Muscle of back (tissue), 11 donors: Measurements from ENCODE around the gene MFSD11. TPM values are rescaled to one million over a fixed set of nuclear protein-coding genes. Genes with fewer than 3 reads are reported as not detected.
"Not testable (repeated sequence)": the region's sequence is repeated elsewhere in the genome, so short reads cannot be mapped to it uniquely, and the experiment has no call there.

Source experiments
- DNase-seq, 3 donors: peaks; one replicate each; pipeline versions ENCODE4 v3.0.0 to v3.0.0-alpha.2; 2013
- polyA plus RNA-seq, 10 donors: library from polyadenylated mRNA; unstranded; fragments of 120-200 nt; gene quantifications; one replicate each; pipeline ENCODE4 v1.2.1, GENCODE V29; 2013; ENCODE audit not compliant: insufficient read length in 10 of 10

Gene MFSD11
- polyA plus RNA-seq, 10 donors = 29.0 to 48.4 (median 35.9) TPM

GRCh38 chr17:76745785-76746184 is 7.9 kb downstream of the MFSD11 start:
- not testable (repeated sequence) for DNase-seq

- no peak for DNase-seq
Observed at GRCh38 chr17:76747716-76748363, 9.9 kb downstream of the MFSD11 start.

DNA sequence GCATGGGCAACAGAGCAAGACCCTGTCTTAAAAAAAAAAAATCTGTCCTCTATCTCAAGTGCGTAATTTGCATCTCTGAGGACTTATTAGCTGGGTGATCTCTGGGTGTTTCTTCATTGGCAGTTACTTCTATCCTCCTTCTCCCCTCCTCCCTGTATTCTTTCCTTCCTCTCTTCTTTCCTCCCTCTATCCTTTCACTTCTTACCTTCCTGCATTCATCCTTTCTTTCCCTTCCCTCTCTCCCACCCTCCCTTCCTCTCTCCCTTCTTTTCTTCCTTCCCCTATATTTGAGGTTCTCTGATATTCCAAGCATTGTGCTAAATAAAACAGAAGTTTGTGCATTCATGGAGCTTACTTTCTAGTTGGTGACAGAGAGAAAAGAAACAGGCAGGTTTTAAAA is 10.7 kb downstream of the MFSD11 start:
- no peak for DNase-seq

DNA sequence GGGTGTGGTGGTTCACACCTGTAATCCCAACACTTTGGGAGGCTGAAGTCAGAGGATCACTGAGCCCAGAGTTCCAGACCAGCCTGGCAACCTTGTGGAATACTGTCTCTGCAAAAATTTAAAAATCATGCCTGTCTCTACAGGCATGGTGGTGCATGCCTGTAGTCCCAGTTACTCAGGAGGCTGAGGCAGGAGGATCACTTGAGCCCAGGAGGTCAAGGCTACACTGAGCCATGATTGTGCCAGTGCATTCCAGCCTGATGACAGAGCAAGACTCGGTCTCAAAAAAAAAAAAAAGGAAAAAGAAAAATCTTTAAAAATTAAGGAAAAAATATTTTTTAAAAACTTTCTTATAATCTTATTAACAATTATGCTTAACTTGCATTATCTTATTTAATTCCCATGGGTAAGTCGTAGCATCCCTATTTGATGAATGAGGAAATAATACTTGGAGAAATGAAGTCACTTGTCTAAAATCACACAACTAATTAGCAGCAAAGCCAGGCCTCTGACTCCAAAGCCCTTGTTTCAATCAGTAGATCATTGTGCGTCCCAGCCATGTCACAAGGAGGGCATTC is 13.6 kb downstream of the MFSD11 start:
- DNase-seq = no peak

GRCh38 chr17:76752006-76752405 is 14.1 kb downstream of the MFSD11 start:
- no peak for DNase-seq

GRCh38 chr17:76753061-76753961 is 15.4 kb downstream of the MFSD11 start:
- no peak for DNase-seq

- DNase-seq = no peak
Observed at GRCh38 chr17:76755285-76755684, 17.4 kb downstream of the MFSD11 start.

GRCh38 chr17:76757256-76757655 is 19.3 kb downstream of the MFSD11 start:
- DNase-seq = no peak

DNA sequence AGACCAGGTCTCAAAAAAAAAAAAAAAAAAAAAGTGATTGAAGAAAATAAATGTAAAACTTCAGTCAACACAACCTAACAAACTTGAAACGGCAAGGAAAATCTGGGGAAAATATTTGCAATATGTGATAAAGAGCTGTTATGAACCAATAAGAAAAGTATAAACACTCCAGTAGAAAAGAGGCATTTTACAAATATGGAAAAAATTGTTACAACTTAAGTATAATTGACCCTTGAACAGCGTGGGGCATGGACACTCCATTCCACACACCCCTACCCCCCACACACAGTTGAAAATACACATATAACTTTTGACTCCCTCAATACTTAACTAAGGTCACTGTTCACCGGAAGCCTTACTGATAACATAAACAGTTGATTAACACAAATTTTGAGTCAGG is 20.7 kb downstream of the MFSD11 start:
- no peak for DNase-seq

DNA sequence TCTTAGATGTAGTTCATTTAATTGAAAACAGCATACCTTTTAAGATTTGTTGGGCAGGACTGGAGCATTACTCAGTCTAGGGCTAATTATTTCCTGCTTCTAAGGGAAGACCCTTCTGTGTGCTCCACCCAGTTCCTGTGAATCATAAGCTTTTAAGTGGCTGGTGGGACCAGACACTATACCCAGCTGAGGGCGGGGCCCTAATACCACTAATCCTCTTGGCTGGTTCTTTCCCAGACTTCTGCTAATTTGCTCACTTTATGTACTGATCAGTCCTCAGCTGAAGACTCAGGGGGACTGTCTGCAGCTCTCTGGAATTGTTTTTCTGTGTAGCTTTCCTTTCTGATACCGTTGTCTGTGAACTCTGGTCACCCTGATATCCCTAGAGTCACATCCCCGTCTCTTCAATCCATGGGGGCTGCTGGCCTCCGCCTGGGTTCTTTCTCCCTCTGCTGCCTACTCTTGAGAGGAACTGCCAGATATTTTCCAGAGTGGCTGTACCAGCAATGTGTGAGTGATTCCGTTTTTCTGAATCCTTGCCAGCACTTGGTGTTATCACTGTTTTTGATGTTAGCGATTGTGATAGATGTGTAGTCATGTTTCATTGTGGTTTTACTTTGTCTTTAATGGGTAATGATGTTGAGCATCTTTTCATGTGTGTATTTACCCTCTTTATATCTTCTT is 35.1 kb downstream of the MFSD11 start:
- peak in 2 of 3 donors; percentile 29 to 77 for DNase-seq

- no peak for DNase-seq
Observed at GRCh38 chr17:76775021-76775600, 37.2 kb downstream of the MFSD11 start.

DNA sequence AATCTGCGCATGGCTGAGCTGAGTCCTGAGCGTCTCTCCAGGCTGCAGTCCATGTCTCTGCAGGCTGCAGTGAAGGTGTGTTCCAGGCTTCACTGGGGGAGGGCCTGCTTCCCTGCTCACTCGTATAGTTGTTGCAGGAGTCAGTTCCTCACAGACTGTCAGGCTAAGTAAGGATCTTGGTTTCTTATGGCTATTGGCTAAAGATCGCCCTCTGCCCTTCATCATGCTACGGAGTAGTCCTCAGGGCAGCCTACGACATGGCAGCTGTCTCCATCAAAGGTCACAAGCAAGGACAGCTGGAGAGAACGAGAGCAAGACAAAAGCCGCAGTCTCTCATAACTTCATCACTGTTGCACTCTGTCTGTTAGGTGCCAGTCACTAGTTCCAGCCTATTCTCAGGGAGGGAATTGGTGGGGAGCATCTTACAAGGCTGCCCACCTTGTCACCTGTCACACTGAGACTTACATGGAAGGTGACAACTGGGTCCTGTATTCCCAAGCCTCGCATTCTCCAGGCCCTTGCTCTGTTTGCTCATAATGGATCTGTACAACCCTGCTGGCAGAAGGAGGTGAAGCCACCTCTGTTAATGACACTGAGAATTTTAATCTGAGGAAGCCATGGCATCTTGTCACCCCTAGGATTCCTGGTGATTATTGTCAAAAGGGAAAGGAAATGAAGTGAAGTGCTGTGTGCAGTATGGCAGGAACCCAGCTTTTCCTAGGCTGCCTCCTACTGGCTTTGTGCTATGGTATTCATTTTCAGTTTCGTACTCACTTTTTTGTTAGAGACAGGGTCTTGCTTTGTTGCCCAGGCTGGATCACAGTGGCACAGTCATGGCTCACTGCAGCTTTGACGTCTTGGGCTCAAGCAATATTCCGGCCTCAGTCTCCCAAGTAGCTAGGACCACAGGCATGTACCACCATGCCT is 43.4 kb downstream of the MFSD11 start:
- peak in 1 of 3 donors; percentile 11 for DNase-seq

DNA sequence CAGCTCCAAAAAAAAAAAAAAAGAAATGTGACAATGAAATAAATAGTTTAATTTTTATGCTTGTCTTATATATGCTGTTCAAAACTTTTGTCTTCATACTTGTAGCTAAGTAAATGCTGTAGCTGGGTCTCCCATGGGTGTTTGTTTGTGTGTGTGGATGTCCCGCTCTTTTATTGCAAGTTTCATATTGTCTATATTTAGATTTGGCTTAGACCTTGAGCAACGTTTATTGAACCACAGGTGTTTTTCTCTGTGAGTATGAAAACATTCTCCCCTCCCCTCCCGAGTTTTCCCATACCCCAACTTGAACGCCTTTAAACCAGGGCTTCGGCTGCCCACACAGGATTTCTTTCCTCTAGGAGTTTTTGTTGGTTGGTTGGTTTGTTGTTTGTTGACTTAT is 45.2 kb downstream of the MFSD11 start:
- DNase-seq = no peak

GRCh38 chr17:76784926-76785325 is 47.0 kb downstream of the MFSD11 start:
- no peak for DNase-seq

GRCh38 chr17:76787866-76788265 is 49.9 kb downstream of the MFSD11 start:
- not testable (repeated sequence) for DNase-seq

GRCh38 chr17:76789235-76789788 is 51.4 kb downstream of the MFSD11 start:
- no peak for DNase-seq

GRCh38 chr17:76791053-76791980 is 53.4 kb downstream of the MFSD11 start:
- DNase-seq = peak; percentile 13 to 37 (median 16)

- DNase-seq = no peak
Observed at GRCh38 chr17:76792348-76792747, 54.4 kb downstream of the MFSD11 start.

DNA sequence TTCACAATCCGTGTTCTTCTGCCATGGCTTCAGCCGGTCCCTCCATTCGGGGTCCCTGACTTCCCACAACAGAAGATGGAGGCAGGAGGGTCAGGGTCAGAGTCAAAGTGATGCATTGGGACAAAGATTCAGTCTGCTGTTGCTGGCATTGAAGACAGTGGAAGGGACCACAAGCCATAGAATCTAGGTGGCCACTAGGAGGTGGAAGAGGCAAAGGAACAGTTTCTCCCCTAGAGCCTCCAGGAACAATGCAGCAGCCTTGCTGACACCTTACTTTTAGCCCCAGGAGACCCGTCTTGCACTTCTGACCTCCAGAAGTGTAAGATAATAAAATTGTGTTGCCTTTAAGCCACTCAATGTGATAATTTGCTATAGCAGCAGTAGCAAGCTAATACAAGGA is 55.9 kb downstream of the MFSD11 start:
- DNase-seq = no peak
